SK-N-SH treated with all-trans-retinoic acid at 6 μM for 48 hours (cell line): ENCODE results near the gene ARHGEF12.

Experiments used
- ISL1 ChIP-seq: fragments of 250-450 bp; sonication (Bioruptor Pico); IDR thresholded peaks from 2 replicates; pipeline ENCODE4 v2.1.2; 2022; ENCODE audit warnings: mild to moderate bottlenecking, moderate library complexity
- TF ChIP-seq, protein P1 (sequence below): fragments of 250-450 bp; sonication (Bioruptor Pico); IDR thresholded peaks from 2 replicates; pipeline ENCODE4 v1.5.1; 2021; ENCODE audit warnings: mild to moderate bottlenecking, moderate library complexity

DNA sequence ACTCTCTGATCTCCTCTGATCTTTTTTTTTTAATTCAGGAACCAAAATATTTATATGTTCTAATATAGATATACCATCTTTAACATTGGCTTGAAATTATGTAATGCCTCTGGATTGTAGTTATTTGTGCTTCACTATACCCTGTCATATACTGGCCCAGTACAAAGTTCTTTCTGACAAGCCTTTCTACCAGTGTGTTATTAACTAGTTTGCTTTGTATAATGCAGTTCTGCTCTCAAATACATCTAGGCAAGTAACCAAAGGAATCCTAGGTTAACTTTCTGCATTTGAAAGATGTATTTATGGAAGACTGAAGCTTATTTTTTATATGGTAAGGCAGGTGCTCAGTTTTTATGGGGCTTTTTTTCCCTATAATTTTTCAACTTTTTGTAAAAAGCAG lies 36.1 kb downstream of the ARHGEF12 start:
- TF ChIP-seq, protein P1, sequence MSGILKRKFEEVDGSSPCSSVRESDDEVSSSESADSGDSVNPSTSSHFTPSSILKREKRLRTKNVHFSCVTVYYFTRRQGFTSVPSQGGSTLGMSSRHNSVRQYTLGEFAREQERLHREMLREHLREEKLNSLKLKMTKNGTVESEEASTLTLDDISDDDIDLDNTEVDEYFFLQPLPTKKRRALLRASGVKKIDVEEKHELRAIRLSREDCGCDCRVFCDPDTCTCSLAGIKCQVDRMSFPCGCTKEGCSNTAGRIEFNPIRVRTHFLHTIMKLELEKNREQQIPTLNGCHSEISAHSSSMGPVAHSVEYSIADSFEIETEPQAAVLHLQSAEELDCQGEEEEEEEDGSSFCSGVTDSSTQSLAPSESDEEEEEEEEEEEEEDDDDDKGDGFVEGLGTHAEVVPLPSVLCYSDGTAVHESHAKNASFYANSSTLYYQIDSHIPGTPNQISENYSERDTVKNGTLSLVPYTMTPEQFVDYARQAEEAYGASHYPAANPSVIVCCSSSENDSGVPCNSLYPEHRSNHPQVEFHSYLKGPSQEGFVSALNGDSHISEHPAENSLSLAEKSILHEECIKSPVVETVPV (CRISPR knock-in tag): no peak
- TF ChIP-seq ISL1: no peak
